ENCODE results near the gene MAML2. TPM values are rescaled to one million over a fixed set of nuclear protein-coding genes. Genes with fewer than 3 reads are reported as not detected.

Gene MAML2
- total and polyA plus RNA-seq, 2 of the 13 experiments (the other 11 are each of a cell fraction or from before 2014, with no cell fraction given) = 2.3 to 25.9 TPM

GRCh38 chr11:96341211-96342013 lies 1.6 kb downstream of the MAML2 start (continued):
- no peak for TF ChIP-seq POGK (CRISPR knock-in tag; conservative IDR thresholded peaks at IDR 0.05)
- no peak for TF ChIP-seq E2F2 (CRISPR knock-in tag; IDR thresholded peaks at IDR 0.05; ENCODE audit: borderline replicate concordance)
- peak; percentile 38; the same call in 1 of the 2 replicates for TF ChIP-seq MAX (IDR thresholded peaks at IDR 0.05)
- TF ChIP-seq ZBTB10 (CRISPR knock-in tag; IDR thresholded peaks at IDR 0.05; ENCODE audit: borderline replicate concordance) = peak; percentile 85; the same call in 1 of the 2 replicates
- peak; percentile 44 for TF ChIP-seq ZNF883 (CRISPR knock-in tag; IDR thresholded peaks at IDR 0.05; ENCODE audit: not compliant biosample characterization)
- TF ChIP-seq SATB2 (CRISPR knock-in tag; IDR thresholded peaks at IDR 0.05) = no peak
- TF ChIP-seq ZBTB7A (CRISPR knock-in tag; IDR thresholded peaks at IDR 0.05) = no peak
- TF ChIP-seq SRSF1 (optimal IDR thresholded peaks at IDR 0.05; ENCODE audit: low read depth, low read length) = peak; percentile 77
- no peak for TF ChIP-seq CSRNP1 (CRISPR knock-in tag; IDR thresholded peaks at IDR 0.05)
- TF ChIP-seq MED8 (CRISPR knock-in tag; IDR thresholded peaks at IDR 0.05; ENCODE audit: insufficient replicate concordance) = no peak
- peak; percentile 51; the same call in 1 of the 2 replicates for TF ChIP-seq ZNF331 (CRISPR knock-in tag; IDR thresholded peaks at IDR 0.05)
- TF ChIP-seq FOXK2 (IDR thresholded peaks at IDR 0.05) = no peak
- no peak for TF ChIP-seq TRIM24 (CRISPR knock-in tag; IDR thresholded peaks at IDR 0.05)
- no peak for TF ChIP-seq PAWR (CRISPR knock-in tag; IDR thresholded peaks at IDR 0.05; ENCODE audit: borderline replicate concordance)
- TF ChIP-seq RXRA (CRISPR knock-in tag; IDR thresholded peaks at IDR 0.05) = no peak
- 0 out of 2 replicates have a peak, but pooled peaks have one; percentile 51 for TF ChIP-seq ZNF292 (CRISPR knock-in tag; IDR thresholded peaks at IDR 0.05; ENCODE audit: borderline replicate concordance, low read depth)
- TF ChIP-seq PRDM10 (CRISPR knock-in tag; IDR thresholded peaks at IDR 0.05; ENCODE audit: low read depth) = no peak
